Left lobe of liver (tissue), 2 donors: ENCODE data around the gene INPP5F. TPM values are rescaled to one million over a fixed set of nuclear protein-coding genes. Genes with fewer than 3 reads are reported as not detected.

ENCODE experiments used
- ATAC-seq: fragments of 200-7000 bp; cut with Tn5 transposase; one replicate; pipeline ENCODE4 v1.9.1; 2020; ENCODE audit warnings: mild to moderate bottlenecking, moderate library complexity
- DNase-seq: peaks from one replicate; pipeline ENCODE4 v3.0.0-alpha.2; 2020; ENCODE audit warnings: low spot score
- total RNA-seq: library from RNA; stranded (reverse); gene quantifications from one replicate; pipeline ENCODE4 v1.2.1, GENCODE V29; 2021
- donor health status: DM: no; HTN: no; CAD: no; lungs with moderate emphysema.
- donor health status: DM: no; HTN: yes; CAD: no.

The INPP5F gene
- total RNA-seq, 1 donor from 2014 or later: 2.6 TPM

- DNase-seq (no peak), ATAC-seq (no peak)
These were observed 86.8 kb downstream of the INPP5F start for GRCh38 chr10:119812684-119813083.

GRCh38 chr10:119815671-119816070 lies 89.8 kb downstream of the INPP5F start:
- ATAC-seq: no peak
- DNase-seq: no peak

- DNase-seq (no peak), ATAC-seq (peak; percentile 35)
These were observed 92.4 kb downstream of the INPP5F start for GRCh38 chr10:119817991-119818888.

GRCh38 chr10:119818889-119819270 lies 93.0 kb downstream of the INPP5F start:
- DNase-seq (no peak), ATAC-seq (no peak)

- ATAC-seq (no peak), DNase-seq (no peak)
These were observed 95.3 kb downstream of the INPP5F start for GRCh38 chr10:119821182-119821581.

- no peak for ATAC-seq
- no peak for DNase-seq
These were observed 98.4 kb downstream of the INPP5F start for GRCh38 chr10:119824299-119824698.

- ATAC-seq: no peak
- DNase-seq: no peak
These were observed 100.9 kb downstream of the INPP5F start for GRCh38 chr10:119826771-119827170.

- ATAC-seq (peak; percentile 96), DNase-seq (no peak)
These were observed 101.6 kb downstream of the INPP5F start for GRCh38 chr10:119827430-119827829.

DNA sequence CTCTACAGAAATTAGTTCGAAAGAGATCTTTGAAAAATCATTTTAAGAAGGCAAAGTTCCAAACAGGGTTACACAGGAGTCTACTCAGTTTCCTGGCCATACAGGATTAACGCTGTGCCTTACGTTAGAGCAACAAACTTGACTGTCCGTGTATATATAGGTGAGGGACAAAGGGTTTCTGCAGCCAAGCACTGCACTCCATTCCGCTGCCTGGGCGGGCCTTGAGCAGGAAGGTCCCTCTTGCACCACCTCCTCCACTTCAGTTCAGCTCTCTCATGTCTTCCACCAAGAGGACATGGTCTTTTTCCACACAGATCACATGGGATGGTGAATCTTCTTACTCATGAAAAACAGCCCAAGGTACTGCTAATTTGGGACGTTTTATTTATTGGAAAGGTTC lies 103.6 kb downstream of the INPP5F start:
- ATAC-seq: no peak
- DNase-seq: no peak

DNA sequence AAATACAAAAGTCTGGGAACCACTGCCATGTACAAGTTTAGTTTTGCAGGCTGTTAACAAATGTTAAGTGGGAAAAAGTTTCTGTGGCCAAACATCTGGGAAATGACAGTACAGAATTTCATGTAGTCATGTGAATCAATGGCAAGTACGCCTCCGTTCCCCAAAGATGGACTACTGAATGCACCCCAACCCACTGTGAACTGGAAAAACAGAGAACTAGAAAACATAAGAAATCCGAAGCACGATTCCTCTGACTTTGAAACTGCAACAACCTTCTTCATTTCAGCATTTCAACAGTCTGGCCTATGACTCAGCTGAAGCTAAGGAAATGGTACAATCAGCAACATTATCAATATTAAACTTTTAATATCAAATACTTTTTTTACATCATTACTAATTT lies 105.0 kb downstream of the INPP5F start:
- no peak for ATAC-seq
- DNase-seq: no peak

GRCh38 chr10:119831656-119832055 lies 105.8 kb downstream of the INPP5F start:
- DNase-seq: no peak
- ATAC-seq: no peak

DNA sequence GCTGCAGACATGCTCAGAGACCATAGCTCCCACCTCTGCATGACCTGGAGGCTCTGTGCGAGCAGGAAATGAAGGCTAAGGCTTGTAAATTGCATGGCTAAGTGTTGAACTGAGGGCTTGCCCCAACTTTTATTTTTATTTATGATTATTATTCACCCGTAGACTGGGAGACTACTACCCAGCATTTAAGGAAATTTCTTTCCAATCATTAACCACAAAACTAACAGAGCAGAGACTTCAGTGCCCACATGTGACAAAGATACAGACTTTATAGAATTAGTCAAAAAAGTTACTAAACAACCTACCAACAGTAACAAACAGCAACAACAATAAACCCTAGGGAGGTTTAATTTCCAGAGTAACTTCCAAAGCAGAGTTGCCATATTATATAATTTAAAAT lies 107.1 kb downstream of the INPP5F start:
- ATAC-seq (no peak), DNase-seq (no peak)

DNA sequence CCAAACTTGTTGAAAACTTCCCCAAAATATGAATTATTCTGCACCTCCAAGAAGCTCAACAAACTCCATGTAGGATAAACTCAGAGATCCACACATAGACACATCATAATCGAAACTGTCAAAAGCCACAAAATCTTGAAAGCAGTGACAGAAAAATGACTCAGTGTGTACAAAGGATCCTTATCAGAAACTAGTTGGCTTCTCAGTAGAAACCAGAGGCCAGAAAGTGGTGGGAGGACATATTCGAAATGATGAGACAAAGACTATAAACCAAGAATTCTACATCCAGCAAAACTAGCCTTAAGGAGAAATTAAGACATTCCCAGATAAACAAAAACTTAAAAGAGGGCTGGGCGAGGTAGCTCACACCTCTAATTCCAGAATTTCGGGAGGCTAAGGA lies 108.3 kb downstream of the INPP5F start:
- DNase-seq: no peak
- no peak for ATAC-seq

DNA sequence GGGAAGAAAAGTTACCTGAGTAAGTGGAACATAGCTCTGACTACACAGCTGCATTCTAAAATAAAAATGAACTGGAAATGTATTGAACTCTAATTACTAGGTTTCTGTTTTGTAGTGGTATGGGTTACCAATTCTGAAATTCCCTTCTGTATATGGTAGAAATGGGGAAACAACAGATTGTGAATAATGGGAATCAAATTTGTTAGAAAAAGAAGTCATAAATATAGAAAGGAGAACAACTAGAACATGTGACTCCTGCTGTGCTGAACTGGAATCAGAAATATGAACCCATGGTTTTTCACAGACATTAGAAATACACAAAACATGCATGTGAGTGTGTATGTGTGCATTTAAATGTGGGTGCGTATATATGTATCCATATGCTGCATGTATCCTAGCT lies 119.8 kb downstream of the INPP5F start:
- no peak for ATAC-seq
- no peak for DNase-seq

DNA sequence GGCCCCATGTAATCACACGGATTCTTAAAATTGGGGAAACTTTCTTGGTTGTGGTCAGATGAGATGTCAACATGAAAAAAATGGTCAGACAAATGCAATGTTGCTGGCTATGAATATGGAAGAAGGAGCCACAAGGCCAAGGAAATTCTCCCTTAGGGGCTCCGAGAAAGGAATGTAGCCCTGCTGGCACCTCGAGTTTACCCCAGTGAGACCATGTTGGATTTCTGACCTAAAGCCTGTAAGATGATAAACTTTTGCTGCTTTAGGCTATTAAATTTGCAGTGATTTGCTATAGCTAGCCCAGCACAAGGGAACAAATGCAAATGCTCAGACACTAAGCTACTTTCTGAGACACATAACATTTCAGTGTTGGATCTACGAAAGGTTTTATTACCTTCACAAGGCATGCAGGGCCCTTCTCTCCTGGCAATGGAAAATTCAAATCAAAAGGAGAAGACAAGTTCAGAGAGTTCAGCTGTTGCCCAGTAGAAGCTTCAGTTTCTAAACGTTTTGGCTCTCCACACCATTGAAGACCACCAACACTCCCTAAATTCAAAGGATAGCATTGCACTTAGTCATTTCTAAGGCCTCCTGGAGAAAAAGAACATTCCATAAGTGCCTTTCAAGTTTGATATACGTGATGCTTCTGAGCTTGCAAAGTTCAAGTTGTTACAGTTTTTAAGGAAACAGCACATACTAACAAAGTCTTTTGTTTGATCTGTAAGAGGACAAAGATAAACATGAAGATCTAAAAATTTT lies 123.4 kb downstream of the INPP5F start:
- ATAC-seq: no peak
- no peak for DNase-seq

GRCh38 chr10:119849944-119850343 lies 124.1 kb downstream of the INPP5F start:
- DNase-seq (no peak), ATAC-seq (no peak)

- ATAC-seq (no peak), DNase-seq (no peak)
These were observed 126.4 kb downstream of the INPP5F start for GRCh38 chr10:119852277-119852676.

DNA sequence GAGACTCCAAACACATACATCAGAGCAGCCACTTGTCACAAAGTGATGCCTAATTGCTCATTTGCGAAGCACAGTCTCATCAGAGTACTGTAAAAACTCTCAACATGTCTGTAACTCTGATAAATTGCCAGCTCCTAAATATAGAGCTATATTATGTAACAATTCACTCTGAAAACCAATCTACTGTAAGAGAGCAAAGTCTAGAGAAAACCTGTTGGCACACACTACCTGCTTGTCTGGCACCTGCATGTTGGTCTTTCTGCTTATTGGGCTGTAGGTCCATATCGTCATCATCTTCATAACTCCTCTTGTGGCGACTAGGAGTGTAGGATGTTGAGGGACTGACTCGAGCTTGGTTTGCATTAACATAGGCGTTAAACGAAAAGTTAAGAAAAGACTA lies 127.0 kb downstream of the INPP5F start:
- DNase-seq: no peak
- no peak for ATAC-seq

- ATAC-seq: no peak
- no peak for DNase-seq
These were observed 127.7 kb downstream of the INPP5F start for GRCh38 chr10:119853574-119853973.

- peak; percentile 79 for ATAC-seq
These were observed 132.2 kb downstream of the INPP5F start for GRCh38 chr10:119858063-119858462.

GRCh38 chr10:119859420-119860258 lies 133.8 kb downstream of the INPP5F start:
- peak; percentile 64 for ATAC-seq
- DNase-seq: no peak

More at GRCh38 chr10:119858063-119858462, 132.2 kb downstream of the INPP5F start:
- no peak for DNase-seq
